Activated T-helper 1 cell treated with anti-CD3 and anti-CD28 coated beads, Interleukin-2, amount 50 U/mL, for 16 hours (primary cell): ENCODE results near the gene ADAMTS13.
A peak's percentile ranks its signal among the peaks of the same experiment; 100 is the strongest.
"Not testable (repeated sequence)": the region's sequence is repeated elsewhere in the genome, so short reads cannot be mapped to it uniquely, and the experiment has no call there.

ENCODE experiments used
- DNase-seq, 2 donors: peaks; one replicate each; pipeline ENCODE4 v3.0.0-alpha.2; 2020; ENCODE audit warnings: low read depth in 1 of 2, low spot score in 1 of 2

ADAMTS13 gene

GRCh38 chr9:133421615-133422542 lies at the start of gene ADAMTS13:
Gene ADAMTS13 (plus strand): TSS chr9:133422367. CDS start chr9:133422444, 77 bp downstream.
- no peak for DNase-seq

DNA sequence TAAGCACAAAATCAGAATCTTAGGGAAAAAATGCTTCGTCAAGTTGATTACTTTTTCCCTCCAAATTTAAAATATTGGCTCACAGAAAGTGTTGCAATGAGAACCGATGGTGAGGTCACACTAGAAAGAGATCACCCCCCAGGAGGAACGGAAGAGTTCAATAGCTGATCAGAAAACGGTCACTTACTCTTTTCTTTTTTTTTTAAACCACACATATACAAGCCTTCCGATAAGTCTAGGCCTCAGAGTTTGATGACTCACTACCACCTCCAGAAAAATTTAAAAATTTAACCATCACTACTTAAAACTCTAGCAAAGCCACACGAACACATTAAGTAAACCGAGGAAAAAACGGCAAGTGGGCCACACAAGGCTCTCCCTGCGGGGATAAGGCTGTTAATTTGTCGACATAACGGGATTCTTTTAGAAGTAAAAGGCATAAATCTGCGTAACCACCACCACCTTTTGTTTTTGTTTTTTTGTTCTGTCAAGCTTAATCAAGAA lies 47.5 kb upstream of the ADAMTS13 start:
- DNase-seq = no peak

- DNase-seq = no peak
These were observed 46.9 kb upstream of the ADAMTS13 start for GRCh38 chr9:133375116-133375723.

DNA sequence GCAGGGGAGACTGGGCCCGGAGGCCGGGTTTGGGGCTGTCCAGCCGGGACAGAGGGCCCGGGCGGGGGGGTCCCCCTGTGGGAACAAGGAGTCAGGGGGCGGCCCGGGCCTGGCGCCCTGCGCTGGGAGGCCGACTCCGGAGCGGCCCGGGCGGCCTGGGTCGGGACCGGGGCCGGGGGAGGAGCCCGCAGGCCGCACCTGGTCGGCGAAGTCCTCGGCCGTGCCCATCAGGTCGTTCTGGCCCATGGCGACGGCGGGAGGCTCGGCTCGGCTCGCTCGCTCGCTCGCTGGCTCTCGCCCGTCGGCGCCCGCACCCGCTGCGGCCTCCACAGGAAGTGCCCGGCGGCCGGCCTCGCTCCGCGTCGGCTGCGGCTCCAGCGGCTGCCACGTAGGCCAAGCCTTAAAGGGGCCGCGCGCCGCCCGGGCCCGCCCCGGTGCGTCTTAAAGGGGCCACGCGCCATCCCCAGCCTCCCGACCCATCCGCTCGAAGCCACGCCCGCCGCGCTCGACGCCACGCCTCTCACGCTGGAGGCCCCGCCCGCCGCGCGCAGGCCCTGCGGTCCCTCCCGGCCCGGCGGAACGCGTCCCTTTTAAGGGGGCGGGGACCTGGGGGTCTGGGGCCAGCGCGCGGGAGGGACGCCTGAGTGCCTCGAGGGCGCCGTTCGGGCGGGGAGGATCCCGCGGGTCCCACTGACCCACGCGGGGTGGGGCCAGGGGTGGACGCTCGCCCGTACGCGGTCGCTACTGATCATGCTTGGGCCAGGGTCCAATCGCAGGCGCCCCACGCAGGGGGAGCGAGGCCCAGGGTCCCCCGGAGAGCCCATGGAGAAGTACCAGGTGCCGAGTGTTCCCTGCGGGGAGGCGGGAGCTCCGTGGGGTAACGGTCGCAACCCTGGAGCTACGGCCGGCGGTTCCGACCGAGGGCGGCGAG lies 46.2 kb upstream of the ADAMTS13 start, which contains the start of the genes STKLD1 and SURF4:
Gene STKLD1, plus strand, starts transcription at position 643 of the 931 bp plus-strand sequence. Its CDS starts 108 bp downstream, at position 751.
Gene SURF4, minus strand, starts transcription at position 337 of the 931 bp plus-strand sequence. Its CDS starts 91 bp downstream, at position 246.
- DNase-seq = peak; percentile 90 to 91

DNA sequence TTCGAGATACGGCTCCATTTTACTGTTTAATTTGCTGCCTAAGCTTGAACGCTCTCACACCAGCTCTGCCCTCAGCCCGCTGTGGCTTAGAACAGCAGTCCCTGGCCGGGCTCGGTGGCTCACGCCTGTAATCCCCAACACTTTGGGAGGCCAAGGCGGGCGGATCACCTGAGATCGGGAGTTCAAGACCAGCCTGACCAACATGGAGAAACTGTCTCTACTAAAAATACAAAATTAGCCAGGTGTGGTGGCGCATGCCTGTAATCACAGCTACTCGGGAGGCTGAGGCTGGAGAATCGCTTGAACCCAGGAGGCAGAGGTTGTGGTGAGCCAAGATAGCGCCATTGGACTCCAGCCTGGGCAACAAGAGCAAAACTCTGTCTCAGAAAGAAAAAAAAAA lies 44.9 kb upstream of the ADAMTS13 start:
- DNase-seq = not testable (repeated sequence)

DNA sequence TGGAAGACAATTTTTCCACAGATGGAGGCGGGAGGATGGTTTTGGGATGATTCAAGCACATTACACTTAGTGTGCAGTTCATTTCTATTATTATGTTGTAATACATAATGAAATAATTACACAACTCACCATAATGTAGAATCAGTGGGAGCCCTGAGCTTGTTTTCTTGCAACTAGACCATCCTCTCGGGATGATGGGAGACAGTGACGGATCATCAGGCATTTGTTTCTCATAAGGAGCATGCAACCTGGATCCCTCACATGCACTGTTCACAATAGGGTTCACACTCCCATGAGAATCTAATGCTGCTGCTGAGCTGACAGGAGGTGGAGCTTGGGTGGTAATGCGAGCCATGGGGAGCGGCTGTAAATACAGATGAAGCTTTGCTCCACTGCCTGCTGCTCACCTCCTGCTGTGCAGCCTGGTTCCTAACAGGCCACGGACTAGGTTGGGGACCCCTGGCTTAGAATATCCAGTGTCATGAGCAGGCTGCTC lies 44.4 kb upstream of the ADAMTS13 start:
- no peak for DNase-seq

GRCh38 chr9:133378408-133378962 lies 43.7 kb upstream of the ADAMTS13 start:
- DNase-seq = no peak

DNA sequence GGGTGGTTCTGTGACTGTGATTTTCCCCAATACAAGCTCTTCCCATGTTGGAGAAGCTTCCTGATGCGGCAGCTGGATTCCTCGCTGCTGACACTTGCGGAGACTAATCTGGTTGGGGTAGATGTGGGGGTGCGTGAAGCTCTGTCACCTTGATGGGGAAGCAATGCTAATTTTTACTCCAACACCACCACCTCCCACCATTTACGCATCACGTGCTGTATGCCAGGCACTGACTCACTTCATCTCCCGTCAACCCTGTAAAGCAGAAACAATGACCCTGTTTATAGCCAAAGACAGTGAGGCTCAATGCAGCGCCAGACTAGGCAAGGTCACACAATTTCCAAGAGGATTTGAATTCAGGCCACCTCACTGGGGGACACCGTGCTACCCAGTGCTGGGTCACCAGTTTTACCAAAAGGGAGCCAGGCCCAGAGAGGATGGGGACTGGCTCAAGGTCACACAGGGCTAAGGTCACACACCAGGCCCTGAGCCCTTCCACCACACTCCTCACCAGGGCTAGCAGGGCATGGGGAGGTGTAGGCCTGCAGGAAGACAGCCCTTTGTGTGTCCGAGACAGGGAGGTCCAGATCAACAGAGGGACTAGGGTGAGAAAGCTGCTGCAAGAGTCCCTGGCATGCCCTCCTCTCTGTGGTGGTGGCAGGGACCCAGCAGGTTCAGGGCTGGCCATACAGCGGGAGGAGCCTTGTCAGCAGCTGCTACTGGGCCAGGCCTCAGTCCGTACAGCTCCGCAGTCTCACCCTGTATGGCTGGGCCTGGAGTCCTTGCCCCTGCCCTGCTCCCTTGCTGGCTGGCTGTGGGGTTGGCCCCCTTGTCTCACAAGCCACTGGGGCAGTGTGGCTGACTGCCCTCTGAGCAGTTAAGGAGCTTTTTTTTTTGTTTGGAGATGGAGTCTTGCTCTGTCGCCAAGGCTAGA lies 42.7 kb upstream of the ADAMTS13 start:
- DNase-seq = no peak

GRCh38 chr9:133380734-133381133 lies 41.4 kb upstream of the ADAMTS13 start:
- no peak for DNase-seq

GRCh38 chr9:133382507-133383141 lies 39.5 kb upstream of the ADAMTS13 start:
- DNase-seq = no peak

- DNase-seq = no peak
These were observed 38.7 kb upstream of the ADAMTS13 start for GRCh38 chr9:133383438-133383837.

DNA sequence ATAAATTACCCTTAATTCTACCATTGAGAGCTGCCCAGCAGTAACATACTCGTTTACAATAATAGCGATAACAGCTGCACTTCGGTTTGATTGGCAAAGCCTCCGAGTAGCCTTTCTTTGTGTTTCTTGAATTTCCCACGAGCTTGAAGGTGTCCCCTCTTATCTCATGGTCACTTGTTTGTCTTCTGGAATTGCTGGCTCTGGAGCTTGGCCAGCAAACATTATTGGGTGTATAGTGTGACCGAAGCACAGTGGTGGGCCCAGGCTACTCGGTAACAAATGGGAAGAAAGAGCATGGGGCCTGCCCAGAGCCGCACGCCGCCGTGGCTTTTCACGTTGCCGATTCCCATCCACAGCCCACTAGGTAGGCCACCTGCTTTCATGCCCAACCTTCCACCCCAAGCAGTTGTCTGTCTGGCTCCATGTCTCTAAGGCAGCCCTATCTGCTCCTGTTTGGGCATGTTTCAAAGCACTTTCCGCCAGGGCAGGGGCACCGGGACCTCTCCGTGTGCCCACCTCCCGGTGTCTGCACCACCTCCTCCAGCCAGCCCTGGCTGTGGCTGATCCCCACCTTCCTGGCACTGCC lies 37.3 kb upstream of the ADAMTS13 start:
- DNase-seq = no peak

DNA sequence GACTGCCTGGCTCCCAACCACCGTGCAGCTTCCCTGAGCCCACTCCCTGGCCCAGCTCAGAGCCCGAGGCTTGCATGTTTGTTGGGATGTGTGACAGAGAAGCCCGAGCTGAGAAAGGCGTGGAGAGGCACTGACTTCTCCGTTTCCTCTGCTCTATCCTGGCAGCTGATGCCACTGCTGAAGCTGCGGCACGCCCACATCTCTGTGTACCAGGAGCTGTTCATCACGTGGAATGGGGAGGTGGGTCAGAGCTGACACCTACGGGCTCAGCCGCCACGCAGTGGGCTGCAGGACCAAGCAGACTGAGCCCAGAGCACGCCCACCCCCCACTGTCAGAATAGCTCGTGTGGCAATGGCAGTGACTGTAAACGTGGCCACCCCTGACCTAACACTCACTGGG lies 36.7 kb upstream of the ADAMTS13 start:
- DNase-seq = no peak

DNA sequence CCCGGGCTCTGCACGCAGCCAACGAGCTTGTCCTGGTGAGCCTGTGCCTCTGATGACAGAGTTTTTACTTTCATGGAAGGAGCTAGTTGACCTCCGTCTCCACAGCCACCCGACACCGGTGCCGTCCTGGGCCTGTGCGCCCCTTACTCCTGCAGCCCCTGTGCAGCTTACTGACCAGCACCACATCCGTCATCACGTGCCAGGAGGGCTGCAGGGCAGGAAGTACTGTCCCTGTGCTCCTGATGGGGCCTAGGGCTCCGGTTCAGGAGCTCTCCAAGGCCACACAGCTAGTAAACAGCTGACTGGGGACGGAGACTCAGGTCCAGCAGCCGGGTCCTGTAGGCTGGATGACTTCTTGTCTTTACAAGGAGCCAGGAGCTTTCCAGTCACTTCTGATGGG lies 35.8 kb upstream of the ADAMTS13 start:
- no peak for DNase-seq

DNA sequence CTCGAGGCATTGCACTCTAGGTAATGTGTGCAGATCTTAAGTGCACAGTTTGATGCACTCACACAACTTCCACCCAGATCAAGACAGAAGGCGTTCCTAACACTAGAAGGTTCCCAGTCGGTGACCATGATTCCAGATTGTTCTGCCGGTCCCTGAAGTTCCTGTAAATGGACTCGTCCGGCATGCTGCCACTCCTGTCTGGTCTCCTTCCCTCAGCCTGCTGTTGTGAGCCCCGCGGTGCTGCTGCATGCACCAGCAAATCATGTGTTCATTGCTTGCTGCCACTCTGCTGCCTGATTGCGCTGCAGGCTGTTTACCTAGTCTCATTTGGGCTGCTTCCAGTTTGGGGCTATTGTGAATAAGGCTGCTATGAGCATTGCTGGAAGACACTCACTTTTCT lies 34.5 kb upstream of the ADAMTS13 start:
- no peak for DNase-seq

GRCh38 chr9:133389025-133389557 lies 33.1 kb upstream of the ADAMTS13 start:
- DNase-seq = no peak

GRCh38 chr9:133389562-133389961 lies 32.6 kb upstream of the ADAMTS13 start:
- no peak for DNase-seq

DNA sequence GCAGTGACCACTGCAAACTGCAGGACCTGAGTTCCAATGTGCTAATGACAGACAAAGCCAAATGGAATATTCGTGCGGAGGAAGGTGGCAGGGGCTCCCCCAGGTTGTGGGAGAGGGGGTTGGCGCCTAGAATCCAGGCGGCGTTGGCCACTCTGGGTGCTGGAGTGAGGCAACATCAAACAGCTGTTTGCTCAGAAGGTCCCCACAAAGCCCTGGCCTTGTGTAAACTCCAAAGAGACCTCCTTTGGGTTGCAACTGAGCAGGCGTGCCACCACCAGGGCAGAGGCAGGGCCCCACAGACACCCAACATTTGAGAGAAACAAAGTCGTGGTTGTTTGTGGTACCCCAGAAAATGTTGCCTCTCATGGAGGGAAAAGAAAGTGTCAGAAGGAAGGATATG lies 31.5 kb upstream of the ADAMTS13 start:
- DNase-seq = no peak
